T-helper 22 cell (primary cell): ENCODE results near the gene TARS2.

Experiments
- DNase-seq: peaks from one replicate; pipeline ENCODE4 v3.0.0-alpha.2; 2020; ENCODE audit warnings: low read depth

Gene TARS2, protein sequence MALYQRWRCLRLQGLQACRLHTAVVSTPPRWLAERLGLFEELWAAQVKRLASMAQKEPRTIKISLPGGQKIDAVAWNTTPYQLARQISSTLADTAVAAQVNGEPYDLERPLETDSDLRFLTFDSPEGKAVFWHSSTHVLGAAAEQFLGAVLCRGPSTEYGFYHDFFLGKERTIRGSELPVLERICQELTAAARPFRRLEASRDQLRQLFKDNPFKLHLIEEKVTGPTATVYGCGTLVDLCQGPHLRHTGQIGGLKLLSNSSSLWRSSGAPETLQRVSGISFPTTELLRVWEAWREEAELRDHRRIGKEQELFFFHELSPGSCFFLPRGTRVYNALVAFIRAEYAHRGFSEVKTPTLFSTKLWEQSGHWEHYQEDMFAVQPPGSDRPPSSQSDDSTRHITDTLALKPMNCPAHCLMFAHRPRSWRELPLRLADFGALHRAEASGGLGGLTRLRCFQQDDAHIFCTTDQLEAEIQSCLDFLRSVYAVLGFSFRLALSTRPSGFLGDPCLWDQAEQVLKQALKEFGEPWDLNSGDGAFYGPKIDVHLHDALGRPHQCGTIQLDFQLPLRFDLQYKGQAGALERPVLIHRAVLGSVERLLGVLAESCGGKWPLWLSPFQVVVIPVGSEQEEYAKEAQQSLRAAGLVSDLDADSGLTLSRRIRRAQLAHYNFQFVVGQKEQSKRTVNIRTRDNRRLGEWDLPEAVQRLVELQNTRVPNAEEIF

DNA sequence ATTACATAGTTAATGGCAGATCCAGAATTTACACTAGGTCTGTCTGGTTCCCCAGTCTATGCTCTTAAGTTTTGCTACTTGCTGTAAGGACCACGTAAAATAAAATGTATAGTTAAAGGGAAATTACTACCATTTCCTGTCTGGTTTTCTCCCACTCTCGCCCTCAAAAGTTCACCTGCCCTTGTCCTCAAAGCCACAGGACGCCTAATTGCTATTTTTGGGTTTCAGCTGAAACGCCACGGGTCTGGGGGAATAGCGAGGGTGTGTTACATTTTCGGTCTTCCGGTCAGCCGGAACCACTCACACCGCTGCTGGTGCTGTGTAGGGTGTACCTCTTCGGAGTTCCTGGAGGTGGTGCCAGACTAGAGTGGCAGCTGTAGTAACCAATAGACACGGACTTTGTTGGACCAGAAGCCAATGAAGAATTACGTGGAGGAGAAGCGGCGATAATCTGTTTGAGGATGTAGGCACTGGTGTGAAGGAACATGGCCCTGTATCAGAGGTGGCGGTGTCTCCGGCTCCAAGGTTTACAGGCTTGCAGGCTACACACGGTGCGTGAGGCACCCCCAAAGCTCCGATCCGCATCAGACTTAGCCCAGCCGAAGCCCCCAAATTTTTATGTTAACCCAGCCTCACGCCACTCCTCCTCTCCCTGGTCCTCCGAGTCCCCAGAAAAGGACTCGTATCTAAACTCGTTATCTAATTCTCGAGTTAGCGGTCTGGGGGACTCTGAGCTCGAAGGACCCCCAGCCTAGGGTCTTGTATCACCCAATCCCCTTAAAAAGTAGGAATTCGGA is at the start of gene TARS2:
TSS of gene TARS2 (plus strand) at position 454 of the 797 bp plus-strand sequence. CDS start at position 486, 32 bp downstream.
- DNase-seq = peak; percentile 85

DNA sequence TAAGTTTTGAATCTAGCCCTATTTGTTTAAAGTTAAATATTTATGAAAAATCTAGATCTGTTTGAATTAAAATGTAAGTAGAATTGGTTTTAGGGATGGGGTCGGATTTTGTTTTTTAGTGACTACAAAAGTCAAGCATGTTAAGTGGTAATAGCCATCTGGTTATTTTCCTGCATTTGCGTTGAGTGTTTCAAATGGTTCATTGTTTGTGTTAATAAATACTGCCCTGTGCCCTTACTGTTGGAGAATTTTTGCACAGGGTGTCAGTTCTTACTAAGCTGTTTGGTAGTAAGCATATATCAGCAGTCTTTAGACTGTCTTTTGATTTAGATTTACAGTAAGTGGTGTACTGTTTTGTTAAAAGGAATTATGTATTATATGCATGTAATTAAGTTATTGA is 46.1 kb upstream of the TARS2 start:
- no peak for DNase-seq

DNA sequence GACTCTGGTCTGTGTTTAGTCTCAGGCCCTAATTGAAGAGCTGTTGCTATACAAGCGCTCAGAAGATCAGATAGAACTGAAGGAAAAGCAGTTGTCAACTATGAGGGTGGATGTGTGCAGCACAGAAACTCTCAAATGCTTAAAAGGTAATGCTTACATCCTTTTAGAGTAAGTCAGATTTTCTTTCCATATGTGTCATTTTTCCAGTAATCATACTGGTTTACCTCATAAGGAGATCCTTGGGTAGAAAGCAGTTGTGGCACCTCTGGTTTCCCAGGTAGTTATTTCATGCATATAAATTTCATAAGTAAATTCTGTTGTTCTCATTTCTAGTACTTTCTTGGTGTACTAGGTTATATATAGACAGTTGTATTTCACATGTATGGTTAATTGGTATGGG is 43.0 kb upstream of the TARS2 start:
- no peak for DNase-seq

DNA sequence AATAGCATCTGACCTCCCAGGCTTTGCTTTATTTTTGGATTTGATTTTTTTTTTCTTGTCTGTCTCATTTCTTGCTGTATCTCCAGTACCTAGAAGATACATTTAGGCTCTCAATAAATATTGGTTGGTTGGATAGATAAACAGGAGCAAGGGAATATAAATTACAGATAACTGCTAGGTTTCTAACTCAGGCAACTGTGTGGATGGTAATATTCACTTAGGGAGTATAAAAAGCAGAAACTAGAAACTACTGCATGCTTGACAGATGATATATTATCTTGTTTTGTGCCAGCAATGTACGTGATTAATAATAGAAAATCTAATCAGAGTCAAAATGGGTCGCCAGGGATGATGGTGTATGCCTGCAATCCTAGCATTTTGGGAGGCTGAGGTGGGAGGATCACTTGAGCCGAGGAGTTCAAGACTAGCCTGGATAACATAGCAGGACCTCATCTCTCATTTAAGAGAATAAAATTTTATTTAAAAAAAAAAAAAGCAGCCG is 31.0 kb upstream of the TARS2 start:
- DNase-seq = no peak

DNA sequence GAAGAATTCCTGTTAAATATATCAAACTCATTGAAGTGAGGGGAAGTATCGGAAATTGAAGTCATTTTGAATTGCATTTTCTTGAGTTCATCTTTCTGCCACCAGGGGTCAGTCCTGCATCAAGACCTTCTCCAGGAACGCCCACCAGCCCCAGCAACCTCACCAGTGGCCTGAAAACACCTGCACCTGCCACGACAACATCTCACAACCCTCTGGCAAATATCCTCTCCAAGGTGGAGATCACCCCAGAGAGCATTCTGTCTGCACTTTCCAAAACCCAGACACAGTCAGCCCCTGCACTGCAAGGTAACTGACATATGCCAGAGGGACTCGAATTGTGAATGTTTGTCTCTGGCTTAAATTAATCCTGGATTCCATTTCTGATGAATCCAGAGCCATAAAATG is 22.8 kb upstream of the TARS2 start:
- DNase-seq = peak; percentile 23

DNA sequence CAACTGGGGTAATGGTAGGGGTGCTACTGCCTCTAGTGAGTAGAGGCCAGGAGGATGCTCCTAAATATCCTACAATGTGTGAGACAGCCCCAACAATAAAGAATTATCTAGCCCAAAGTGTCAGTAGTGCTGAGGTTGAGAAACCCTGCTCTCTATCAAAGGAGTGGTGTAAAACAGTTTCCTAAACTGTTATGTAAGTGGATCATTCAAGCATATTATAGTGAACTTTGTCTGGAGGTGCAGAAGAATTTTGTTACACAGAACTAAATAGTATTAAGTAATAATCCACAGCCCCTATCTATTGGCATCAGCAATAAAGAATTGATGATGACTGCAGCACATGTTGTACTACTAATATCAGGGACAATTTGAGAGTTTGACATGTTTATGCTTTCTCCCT is 20.3 kb upstream of the TARS2 start:
- DNase-seq = no peak

DNA sequence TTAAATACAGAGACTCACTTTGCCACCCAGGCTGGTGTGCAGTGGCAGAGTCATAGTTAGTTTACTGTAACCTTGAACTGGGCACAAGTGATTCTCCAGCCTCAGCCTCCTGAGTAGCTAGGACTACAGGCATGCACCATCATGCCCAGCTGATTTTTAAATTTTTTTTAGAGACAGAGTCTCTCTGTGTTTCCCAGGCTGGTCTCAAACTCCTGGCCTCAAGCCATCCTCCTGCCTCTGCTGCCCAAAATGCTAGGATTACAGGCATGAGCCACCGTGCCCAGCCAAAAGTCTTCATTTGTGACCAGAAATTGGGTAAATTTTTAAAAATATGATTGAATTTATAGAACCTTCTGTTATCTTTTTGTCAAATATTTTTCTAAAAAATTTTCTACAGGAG is 17.9 kb upstream of the TARS2 start:
- DNase-seq = no peak

DNA sequence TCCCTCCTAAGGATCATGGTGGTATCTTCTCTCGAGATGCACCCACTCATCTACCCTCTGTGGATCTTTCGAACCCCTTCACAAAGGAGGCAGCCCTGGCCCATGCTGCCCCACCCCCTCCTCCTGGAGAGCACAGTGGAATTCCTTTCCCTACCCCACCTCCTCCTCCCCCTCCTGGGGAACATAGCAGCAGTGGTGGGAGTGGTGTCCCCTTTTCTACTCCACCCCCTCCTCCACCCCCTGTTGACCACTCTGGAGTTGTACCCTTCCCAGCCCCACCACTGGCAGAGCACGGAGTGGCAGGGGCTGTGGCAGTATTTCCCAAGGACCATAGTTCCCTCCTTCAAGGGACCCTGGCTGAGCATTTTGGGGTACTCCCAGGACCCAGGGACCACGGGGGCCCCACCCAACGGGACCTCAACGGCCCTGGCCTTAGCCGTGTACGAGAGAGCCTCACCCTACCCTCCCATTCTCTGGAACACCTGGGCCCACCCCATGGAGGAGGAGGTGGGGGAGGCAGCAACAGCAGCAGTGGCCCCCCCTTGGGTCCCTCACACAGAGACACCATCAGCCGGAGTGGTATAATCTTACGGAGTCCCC is 14.5 kb upstream of the TARS2 start:
- no peak for DNase-seq

DNA sequence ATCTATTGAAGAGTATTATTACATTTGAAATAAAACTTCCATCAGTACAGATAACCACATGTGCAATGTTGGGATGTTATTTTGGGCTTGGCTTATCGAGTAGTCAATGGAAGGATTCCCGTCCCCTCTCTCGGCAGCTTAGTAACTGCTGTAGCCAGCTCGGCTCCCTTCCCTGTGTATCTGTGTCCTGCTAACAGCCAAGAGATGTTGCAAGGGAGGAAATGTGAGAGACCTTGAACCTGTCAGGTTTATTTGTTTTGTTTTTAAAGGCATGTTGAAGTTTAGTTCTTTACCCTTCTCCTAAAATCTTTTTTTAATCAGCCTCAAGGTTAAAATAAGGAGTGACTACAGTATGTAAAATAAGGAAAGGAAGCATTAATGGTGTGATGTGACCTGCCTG is 13.6 kb upstream of the TARS2 start:
- DNase-seq = no peak

DNA sequence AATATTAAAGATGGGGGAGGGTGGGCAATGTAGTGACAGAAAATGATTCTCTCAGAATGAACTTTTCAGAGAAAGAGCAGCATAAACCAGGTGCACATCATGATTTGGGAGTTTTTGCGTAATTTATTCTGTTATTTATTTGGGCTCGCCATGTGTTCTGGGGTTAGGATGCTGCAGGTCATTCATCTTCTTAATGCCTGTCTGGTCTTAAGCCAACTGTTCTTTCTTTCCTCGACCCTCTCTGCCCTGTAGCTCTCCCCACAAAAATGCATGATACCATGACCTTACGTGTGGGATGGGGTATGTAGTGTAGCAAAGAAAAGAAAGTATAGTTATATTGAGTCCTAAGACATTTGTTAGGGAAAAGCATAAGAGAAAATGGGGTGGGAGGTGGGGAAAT is 12.3 kb upstream of the TARS2 start:
- no peak for DNase-seq

DNA sequence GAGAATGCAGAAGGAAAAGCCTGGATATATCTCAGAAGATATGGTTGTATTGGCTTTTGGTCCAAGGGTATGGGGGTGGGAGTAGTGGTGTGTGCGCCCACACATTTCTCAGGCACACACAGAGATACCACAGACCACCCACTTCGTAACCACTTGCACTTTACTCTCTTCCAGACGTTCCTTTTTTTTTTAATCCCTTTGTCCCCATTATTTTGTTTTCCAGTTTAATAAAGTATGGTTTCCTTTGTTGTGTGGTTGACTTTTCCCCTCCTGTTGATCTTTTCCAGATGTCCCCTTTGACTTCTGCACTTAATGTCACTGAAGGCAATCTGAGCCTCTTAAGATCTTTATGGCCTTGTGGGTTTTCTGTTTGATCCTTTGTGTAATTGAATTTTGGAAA is 10.5 kb upstream of the TARS2 start:
- DNase-seq = no peak

DNA sequence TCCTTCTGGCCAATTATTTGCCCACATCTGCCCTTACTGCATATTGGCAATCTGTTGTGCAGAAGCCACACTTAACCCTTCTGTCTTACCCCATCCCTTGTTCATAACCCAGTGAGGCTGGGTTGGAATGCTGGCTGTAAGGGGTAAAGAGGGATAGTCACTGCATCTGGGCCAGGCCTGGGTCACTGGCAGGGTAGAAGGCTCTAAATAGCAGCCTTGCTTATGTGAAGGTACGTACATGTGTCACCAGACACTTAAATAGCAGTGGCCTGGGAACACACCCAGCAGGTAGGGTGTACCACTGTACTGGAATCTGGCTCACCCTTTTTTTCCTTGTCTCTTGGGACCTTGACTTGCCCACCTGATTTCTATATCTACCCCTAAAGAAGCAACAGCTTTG is 9.9 kb upstream of the TARS2 start:
- no peak for DNase-seq

DNA sequence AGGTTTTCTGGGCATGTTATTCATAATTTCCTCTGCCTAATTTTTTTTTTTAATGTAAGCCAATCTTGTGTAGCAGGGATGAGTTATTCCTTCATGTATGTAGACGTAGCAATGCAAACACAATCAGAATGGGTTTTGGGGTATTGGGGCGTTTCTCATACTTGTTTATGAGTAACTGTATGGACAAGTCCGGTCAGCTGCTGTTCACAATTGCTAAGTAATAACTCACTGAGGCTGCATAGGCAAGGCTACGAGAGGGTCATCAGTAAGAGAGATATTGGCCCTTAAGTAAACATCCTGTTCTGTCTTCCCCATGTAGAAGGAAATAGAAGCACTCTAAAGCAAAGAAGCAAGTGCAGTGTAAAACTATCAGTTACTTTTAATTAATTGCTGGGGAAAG is 9.5 kb upstream of the TARS2 start:
- DNase-seq = no peak

DNA sequence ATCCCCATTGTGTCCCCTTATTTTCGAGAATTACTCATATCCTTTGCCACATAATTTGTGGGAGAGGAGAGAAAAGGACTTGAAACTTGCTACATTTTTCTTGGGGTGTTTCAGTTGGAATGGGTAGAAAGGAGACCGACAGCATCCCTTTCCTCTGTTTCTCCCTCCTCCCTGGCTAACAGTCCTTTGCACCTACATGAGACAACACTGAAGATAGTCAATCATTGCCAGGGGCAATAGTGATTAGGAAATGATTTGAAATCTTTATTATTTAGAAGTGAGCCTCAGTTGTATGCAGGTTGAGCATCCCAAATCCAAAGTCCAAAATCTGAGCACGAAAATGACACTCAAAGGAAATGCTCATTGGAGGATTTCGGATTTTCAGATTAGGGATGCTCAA is 7.8 kb upstream of the TARS2 start:
- DNase-seq = no peak

DNA sequence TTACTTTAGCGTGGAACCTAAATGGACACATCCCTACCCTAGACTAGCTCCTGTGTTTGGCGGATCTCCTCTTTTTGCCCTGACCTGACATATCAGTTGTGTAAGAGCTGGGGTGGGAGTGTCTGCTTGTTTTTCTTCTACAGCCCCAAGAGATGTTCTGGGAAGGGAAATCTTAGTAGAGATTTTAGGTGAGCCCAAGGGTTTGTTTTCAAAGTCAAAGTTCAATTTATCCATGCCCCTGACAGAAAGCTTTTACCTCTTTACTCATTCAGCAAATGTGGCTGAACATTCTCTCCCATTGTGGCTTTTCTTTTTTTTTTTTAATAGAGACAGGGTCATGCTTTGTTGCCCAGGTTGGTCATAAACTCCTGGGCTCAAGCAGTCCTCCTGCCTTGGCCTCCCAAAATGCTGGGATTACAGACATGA is 7.3 kb upstream of the TARS2 start:
- DNase-seq = no peak

DNA sequence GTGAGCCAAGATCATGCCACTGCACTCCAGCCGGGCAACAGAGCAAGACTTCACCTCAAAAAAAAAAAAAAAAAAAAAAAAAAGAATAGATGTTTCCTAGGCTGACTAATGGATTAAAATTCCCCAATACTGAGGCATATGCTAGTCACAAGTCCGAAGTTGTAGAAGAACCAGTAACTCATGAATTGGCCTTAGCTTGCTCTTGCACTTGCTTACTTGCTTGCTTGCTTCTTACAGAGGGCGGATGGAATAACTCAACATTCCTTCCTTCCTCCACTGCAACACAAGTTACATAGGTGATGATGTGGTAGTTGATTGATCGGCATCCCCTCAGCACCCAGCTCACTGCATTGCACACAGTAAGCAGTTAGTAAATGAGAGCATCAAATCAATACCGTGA is 2.8 kb upstream of the TARS2 start:
- DNase-seq = no peak

DNA sequence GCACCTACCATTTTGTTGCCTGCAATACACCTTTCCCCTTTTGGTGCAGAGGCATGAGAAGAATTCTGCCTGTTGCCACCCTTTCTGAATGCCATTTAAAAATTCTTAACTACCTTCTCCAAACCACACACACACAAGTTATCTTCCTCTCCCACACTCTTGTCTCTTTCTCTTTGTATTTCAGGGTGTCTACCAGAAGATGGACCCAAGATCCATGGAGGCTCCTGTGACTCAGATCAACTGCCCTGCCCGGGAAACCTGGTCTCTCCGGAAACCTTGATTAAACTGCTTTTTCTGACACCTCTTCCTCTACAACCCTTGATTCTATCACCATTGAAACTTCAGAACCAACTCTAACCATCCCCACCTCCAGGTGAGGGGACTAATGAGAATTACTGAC is 2.4 kb upstream of the TARS2 start:
- DNase-seq = no peak

DNA sequence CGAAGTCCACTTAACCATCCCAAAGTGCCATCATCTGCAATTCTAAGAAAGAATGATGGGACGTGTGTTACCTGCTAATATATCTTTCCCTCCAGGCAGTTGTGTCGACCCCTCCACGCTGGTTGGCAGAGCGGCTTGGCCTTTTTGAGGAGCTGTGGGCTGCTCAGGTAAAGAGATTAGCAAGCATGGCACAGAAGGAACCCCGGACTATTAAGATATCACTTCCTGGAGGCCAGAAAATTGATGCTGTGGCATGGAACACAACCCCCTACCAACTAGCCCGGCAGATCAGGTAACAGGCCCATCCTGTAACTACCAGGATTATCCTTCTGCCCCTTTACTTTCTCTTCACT is 520 bp downstream of the TARS2 start:
- DNase-seq = no peak

DNA sequence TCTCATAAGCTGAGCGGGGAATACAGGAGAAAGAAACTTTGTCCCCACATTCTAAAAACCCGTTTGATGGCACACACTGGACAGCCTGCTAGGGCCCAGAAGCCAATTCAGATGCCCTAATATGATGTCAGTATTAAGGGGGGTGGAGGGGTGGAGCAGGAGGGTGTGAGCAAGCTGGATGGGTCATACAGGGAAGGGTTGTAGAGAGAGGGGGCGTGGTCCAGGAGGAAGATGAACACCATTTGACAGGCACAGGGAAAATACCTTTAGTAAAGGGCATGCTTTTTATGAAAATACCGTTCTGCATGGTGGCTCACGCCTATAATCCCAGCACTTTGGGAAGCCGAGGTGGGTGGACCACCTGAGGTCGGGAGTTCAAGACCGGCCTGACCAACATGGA is 6.0 kb downstream of the TARS2 start:
- DNase-seq = no peak

DNA sequence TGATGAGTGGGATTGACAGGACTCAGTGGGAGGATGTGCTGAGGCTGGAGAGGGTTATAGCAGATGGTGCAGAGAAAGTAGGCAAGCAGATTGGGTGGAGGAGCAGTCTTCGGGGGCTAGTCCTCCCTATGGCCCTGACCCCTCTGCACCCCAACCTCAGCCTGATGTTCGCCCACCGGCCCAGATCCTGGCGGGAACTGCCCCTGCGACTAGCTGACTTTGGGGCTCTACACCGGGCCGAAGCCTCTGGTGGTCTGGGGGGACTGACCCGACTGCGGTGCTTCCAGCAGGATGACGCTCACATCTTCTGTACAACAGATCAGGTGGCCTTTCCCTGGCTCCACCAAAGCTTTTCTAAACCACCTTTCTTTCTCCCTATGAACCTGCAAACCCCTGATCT is 11.1 kb downstream of the TARS2 start:
- no peak for DNase-seq

DNA sequence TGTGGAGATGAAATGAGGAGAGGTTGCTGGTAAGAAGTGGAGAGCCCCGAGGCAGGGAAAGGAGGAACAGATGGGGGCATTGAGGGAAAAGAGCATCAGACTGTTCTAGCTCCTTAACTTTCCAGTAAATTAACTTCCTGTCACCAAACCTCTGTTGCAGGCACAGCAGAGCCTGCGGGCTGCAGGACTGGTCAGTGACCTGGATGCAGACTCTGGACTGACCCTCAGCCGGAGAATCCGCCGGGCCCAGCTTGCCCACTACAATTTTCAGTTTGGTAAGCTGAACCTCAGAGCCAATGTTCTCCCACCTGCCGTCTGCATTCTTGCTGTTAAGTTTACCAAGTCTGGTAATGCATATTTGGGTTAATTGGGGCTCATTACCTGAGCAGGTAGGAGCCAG is 18.2 kb downstream of the TARS2 start:
- no peak for DNase-seq
